NCI-H2107 (cell line): ENCODE measurements around the gene MRTO4.
A peak's percentile ranks its signal among the peaks of the same experiment; 100 is the strongest.
"Not testable (repeated sequence)": the region's sequence is repeated elsewhere in the genome, so short reads cannot be mapped to it uniquely, and the experiment has no call there.

Experiments
- DNase-seq: peaks from one replicate; lab custom pipeline; 2025; lab: John Stamatoyannopoulos, UW

The MRTO4 gene

GRCh38 chr1:19222979-19223824, 28.4 kb upstream of the MRTO4 start:
- DNase-seq = no peak

- no peak for DNase-seq
Observed at GRCh38 chr1:19229229-19229628, 22.4 kb upstream of the MRTO4 start.

- no peak for DNase-seq
Observed at GRCh38 chr1:19229828-19230325, 21.7 kb upstream of the MRTO4 start.

GRCh38 chr1:19231736-19232523, 19.7 kb upstream of the MRTO4 start:
- DNase-seq = not testable (repeated sequence)

- no peak for DNase-seq
Observed at GRCh38 chr1:19232524-19232846, 19.1 kb upstream of the MRTO4 start.

GRCh38 chr1:19234224-19234623, 17.4 kb upstream of the MRTO4 start:
- no peak for DNase-seq

- DNase-seq = no peak
Observed at GRCh38 chr1:19239876-19240275, 11.7 kb upstream of the MRTO4 start.

- no peak for DNase-seq
Observed at GRCh38 chr1:19240673-19241538, 10.7 kb upstream of the MRTO4 start.

GRCh38 chr1:19250629-19251304, 838 bp upstream of the MRTO4 start:
- DNase-seq = no peak

GRCh38 chr1:19254416-19254815, 2.8 kb downstream of the MRTO4 start:
- no peak for DNase-seq

GRCh38 chr1:19255288-19255687, 3.7 kb downstream of the MRTO4 start:
- DNase-seq = no peak

GRCh38 chr1:19256301-19256700, 4.7 kb downstream of the MRTO4 start:
- DNase-seq = not testable (repeated sequence)

- no peak for DNase-seq
Observed at GRCh38 chr1:19257178-19257914, 5.7 kb downstream of the MRTO4 start.

- no peak for DNase-seq
Observed at GRCh38 chr1:19258353-19258752, 6.7 kb downstream of the MRTO4 start.

GRCh38 chr1:19260211-19261138, 8.9 kb downstream of the MRTO4 start:
- DNase-seq = peak; percentile 67

- no peak for DNase-seq
Observed at GRCh38 chr1:19262047-19262446, 10.4 kb downstream of the MRTO4 start.

GRCh38 chr1:19262744-19263143, 11.1 kb downstream of the MRTO4 start:
- no peak for DNase-seq

- no peak for DNase-seq
Observed at GRCh38 chr1:19268445-19268844, 16.8 kb downstream of the MRTO4 start.

- not testable (repeated sequence) for DNase-seq
Observed at GRCh38 chr1:19269427-19270342, 18.1 kb downstream of the MRTO4 start.
